OCI-LY7 (cell line): Measurements from ENCODE around the gene ALB. TPM values are rescaled to one million over a fixed set of nuclear protein-coding genes. Genes with fewer than 3 reads are reported as not detected.

Experiments
- BruUV-seq: library from RNA; stranded (reverse); fragments of 400-500 nt; replicated peaks from 2 replicates; lab custom pipeline; 2021; lab: Mats Ljungman, UMichigan
- CTCF ChIA-PET: fragments of 300-600 bp; sonication (Branson Sonifier 250); formaldehyde crosslinking; loops from one replicate; lab custom pipeline; 2022; ENCODE audit warnings: antibody characterized with exemption; ENCODE audit not compliant: unreplicated experiment; lab: Charles Lee
- POLR2A ChIA-PET: fragments of 300-600 bp; sonication (Branson Sonifier 250); formaldehyde crosslinking; loops from one replicate; lab custom pipeline; 2022; ENCODE audit warnings: antibody characterized with exemption; lab: Charles Lee
- DNase-seq: peaks from one replicate; pipeline ENCODE4 v3.0.0-alpha.2; 2015; ENCODE audit warnings: low spot score
- H2AFZ ChIP-seq: fragments of 200-600 bp; sonication (generic), shearing (Covaris generic); 2 replicates; pipeline ENCODE4 v1.6.1; 2014; ENCODE audit warnings: mild to moderate bottlenecking, antibody characterized with exemption, low read length, moderate library complexity
- H3K27ac ChIP-seq: fragments of 200-600 bp; sonication (generic); 2 replicates; pipeline ENCODE4 v1.5.1; 2014; ENCODE audit warnings: mixed run types, low read depth, mild to moderate bottlenecking, moderate library complexity, low read length, inconsistent platforms; ENCODE audit not compliant: poor library complexity, severe bottlenecking
- H3K36me3 ChIP-seq: fragments of 200-600 bp; sonication (generic); 2 replicates; pipeline ENCODE4 v1.6.1; 2014; ENCODE audit warnings: mild to moderate bottlenecking, antibody characterized with exemption, low read length, moderate library complexity, mixed read lengths; ENCODE audit not compliant: insufficient read depth
- H3K4me1 ChIP-seq: fragments of 200-600 bp; sonication (generic); 2 replicates; pipeline ENCODE4 v1.5.1; 2014; ENCODE audit warnings: mild to moderate bottlenecking, low read length; ENCODE audit not compliant: insufficient read depth, poor library complexity, severe bottlenecking
- H3K4me2 ChIP-seq: fragments of 200-600 bp; sonication (generic); 2 replicates; pipeline ENCODE4 v1.6.1; 2014; ENCODE audit warnings: mild to moderate bottlenecking, low read length
- H3K4me3 ChIP-seq: fragments of 200-600 bp; sonication (generic); 2 replicates; pipeline ENCODE4 v1.5.1; 2014; ENCODE audit warnings: mild to moderate bottlenecking, low read depth, low read length; ENCODE audit not compliant: poor library complexity, severe bottlenecking
- H3K79me2 ChIP-seq: fragments of 200-600 bp; sonication (generic); 2 replicates; pipeline ENCODE4 v1.6.1; 2016; ENCODE audit warnings: low read depth, mild to moderate bottlenecking, low read length, moderate library complexity, mixed read lengths; ENCODE audit not compliant: insufficient read depth
- H3K9me2 ChIP-seq: fragments of 200-600 bp; sonication (generic); 2 replicates; pipeline ENCODE4 v1.6.1; 2016; ENCODE audit warnings: mild to moderate bottlenecking, low read length, mixed read lengths; ENCODE audit not compliant: insufficient read depth
- H3K9me3 ChIP-seq: fragments of 200-600 bp; sonication (generic); 2 replicates; pipeline ENCODE4 v1.6.1; 2014; ENCODE audit warnings: mild to moderate bottlenecking, mixed run types, low read length, mixed read lengths
- H4K20me1 ChIP-seq: fragments of 200-600 bp; sonication (generic); 2 replicates; pipeline ENCODE4 v1.6.1; 2014; ENCODE audit warnings: mild to moderate bottlenecking, antibody characterized with exemption, low read length, moderate library complexity, mixed read lengths; ENCODE audit not compliant: insufficient read depth
- EZH2phosphoT487 ChIP-seq: fragments of 200-600 bp; sonication (generic); IDR thresholded peaks from 2 replicates; pipeline ENCODE4 v1.6.1; 2018; ENCODE audit warnings: low read depth, borderline replicate concordance, mild to moderate bottlenecking, mixed run types, antibody characterized with exemption, low read length, moderate library complexity, mixed read lengths
- intact Hi-C: fragments of 100-400 bp; cut with micrococcal nuclease; formaldehyde crosslinking; loops from one replicate; pipeline ENCODE4 v1.10.0; 2022; ENCODE audit not compliant: unreplicated experiment
- total RNA-seq, 2 experiments: library from RNA; depleted of rRNA in 1 of 2; stranded (reverse); fragments of >200 nt in 1 of 2; shearing (Covaris generic) in 1 of 2; gene quantifications; 2 replicates each; pipeline ENCODE4 v1.2.3, GENCODE V29; 2014 to 2022
- TF ChIP-seq, protein P1 (sequence below): fragments of 200-600 bp; sonication (generic); conservative IDR thresholded peaks from 2 replicates; pipeline ENCODE4 v1.5.1; 2014; ENCODE audit warnings: mild to moderate bottlenecking, antibody characterized with exemption, low read length, moderate library complexity, mixed read lengths

ALB gene
- total RNA-seq, 2 experiments from 2014 or later: not detected

DNA sequence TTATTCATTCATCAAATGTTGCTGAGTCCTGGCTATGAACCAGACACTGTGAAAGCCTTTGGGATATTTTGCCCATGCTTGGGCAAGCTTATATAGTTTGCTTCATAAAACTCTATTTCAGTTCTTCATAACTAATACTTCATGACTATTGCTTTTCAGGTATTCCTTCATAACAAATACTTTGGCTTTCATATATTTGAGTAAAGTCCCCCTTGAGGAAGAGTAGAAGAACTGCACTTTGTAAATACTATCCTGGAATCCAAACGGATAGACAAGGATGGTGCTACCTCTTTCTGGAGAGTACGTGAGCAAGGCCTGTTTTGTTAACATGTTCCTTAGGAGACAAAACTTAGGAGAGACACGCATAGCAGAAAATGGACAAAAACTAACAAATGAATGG lies 30.2 kb downstream of the ALB start:
- Histone ChIP-seq H3K79me2 (no peaks in the 10 kb centered on the region), H4K20me1 (no peaks in the 10 kb centered on the region), H3K4me1 (no peaks in the 10 kb centered on the region), H3K36me3 (no peaks in the 10 kb centered on the region), H2AFZ (no peak overlapping the region), H3K9me3 (no peaks in the 10 kb centered on the region), H3K9me2 (no peaks in the 10 kb centered on the region), H3K27ac (no peak overlapping the region), H3K4me3 (no peak overlapping the region), H3K4me2 (no peak overlapping the region)
- ChIA-PET POLR2A (interaction anchor here (0.9 kb wide), 1 partner anchor 9 kb away, joined by 4 read pairs; no protein-coding TSS in a partner anchor), CTCF (no interaction called here)
- no TSS peak for BruUV-seq
- intact Hi-C loops: no loop called here
- TF ChIP-seq, protein P1, sequence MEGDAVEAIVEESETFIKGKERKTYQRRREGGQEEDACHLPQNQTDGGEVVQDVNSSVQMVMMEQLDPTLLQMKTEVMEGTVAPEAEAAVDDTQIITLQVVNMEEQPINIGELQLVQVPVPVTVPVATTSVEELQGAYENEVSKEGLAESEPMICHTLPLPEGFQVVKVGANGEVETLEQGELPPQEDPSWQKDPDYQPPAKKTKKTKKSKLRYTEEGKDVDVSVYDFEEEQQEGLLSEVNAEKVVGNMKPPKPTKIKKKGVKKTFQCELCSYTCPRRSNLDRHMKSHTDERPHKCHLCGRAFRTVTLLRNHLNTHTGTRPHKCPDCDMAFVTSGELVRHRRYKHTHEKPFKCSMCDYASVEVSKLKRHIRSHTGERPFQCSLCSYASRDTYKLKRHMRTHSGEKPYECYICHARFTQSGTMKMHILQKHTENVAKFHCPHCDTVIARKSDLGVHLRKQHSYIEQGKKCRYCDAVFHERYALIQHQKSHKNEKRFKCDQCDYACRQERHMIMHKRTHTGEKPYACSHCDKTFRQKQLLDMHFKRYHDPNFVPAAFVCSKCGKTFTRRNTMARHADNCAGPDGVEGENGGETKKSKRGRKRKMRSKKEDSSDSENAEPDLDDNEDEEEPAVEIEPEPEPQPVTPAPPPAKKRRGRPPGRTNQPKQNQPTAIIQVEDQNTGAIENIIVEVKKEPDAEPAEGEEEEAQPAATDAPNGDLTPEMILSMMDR: peak; percentile 79
- TF ChIP-seq EZH2phosphoT487: no peak
- DNase-seq: peak; percentile 20

DNA sequence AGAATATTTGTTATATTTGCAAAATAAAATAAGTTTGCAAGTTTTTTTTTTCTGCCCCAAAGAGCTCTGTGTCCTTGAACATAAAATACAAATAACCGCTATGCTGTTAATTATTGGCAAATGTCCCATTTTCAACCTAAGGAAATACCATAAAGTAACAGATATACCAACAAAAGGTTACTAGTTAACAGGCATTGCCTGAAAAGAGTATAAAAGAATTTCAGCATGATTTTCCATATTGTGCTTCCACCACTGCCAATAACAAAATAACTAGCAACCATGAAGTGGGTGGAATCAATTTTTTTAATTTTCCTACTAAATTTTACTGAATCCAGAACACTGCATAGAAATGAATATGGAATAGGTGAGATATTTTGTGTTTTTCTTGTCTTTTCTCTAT lies 31.9 kb downstream of the ALB start, which contains the start of gene AFP:
AFP (plus strand) TSS at position 238 of the 400 bp plus-strand sequence; CDS start at position 280, 42 bp downstream.
- H3K4me3 ChIP-seq: no peak within 1 kb of the TSS
- no peaks in the 10 kb centered on the region for H3K4me1 ChIP-seq
- H4K20me1 ChIP-seq: no peaks in the 10 kb centered on the region
- no peak for DNase-seq
- POLR2A ChIA-PET: no interaction called here
- no peaks in the 10 kb centered on the region for H3K36me3 ChIP-seq
- intact Hi-C loops: no loop called here
- TF ChIP-seq, protein P1: no peak
- TF ChIP-seq EZH2phosphoT487: no peak
- H3K79me2 ChIP-seq: no peaks in the 10 kb centered on the region
- CTCF ChIA-PET: no interaction called here
- no peaks in the 10 kb centered on the region for H3K9me2 ChIP-seq
- no peak within 1 kb of the TSS for H2AFZ ChIP-seq
- no peak within 1 kb of the TSS for H3K27ac ChIP-seq
- no peaks in the 10 kb centered on the region for H3K9me3 ChIP-seq
- no peak within 1 kb of the TSS for H3K4me2 ChIP-seq
- no TSS peak for BruUV-seq

DNA sequence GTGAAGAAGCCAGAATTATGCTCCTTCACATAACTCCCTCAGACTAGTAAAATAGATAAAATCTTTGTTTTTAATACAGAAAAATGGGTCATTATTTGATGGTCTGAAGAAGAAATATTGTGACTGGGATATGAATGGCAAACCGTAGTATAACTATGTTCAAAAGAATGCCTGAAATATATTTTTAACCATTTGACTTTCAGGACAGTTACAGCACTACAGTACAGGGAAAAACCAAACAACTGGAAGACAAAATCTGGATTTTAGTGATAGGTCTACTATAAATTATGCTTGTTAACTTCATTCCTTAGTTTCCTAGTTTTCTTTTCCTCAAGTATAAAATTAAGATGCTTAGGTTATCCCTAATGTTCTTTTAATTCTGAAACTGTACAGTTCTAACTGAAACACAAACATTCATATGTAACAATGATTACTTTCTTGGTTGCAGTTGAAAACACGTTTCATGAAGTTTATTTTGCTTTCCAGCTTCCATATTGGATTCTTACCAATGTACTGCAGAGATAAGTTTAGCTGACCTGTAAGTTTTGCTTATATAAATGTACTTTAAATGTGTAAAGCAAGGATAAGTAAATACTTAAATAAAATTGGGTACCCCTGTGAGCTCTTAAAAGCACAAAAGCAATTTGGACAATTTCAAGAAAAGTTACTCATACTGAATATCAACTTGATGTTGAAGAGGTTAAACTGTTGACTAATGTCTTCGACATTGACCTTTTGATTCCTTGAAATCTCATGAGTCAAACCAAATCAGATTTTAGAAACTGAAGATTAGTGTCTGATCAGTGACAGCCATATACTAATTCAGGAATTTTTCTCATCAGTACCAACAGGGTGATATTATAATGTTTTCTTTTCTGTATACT lies 32.8 kb downstream of the ALB start:
- Histone ChIP-seq H3K79me2 (no peaks in the 10 kb centered on the region), H3K4me2 (no peak overlapping the region), H3K9me2 (no peaks in the 10 kb centered on the region), H3K4me1 (no peaks in the 10 kb centered on the region), H2AFZ (no peak overlapping the region), H3K4me3 (no peak overlapping the region), H3K9me3 (no peaks in the 10 kb centered on the region), H4K20me1 (no peaks in the 10 kb centered on the region), H3K36me3 (no peaks in the 10 kb centered on the region), H3K27ac (no peak overlapping the region)
- ChIA-PET CTCF (no interaction called here), POLR2A (no interaction called here)
- no peak for TF ChIP-seq EZH2phosphoT487
- no peak for DNase-seq
- no TSS peak for BruUV-seq
- intact Hi-C loops: no loop called here
